Stimulated activated CD8-positive, alpha-beta memory T cell treated with anti-CD3 and anti-CD28 coated beads, Interleukin-7, amount 100 ng/mL, for 48 hours (primary cell): ENCODE data around the gene LRRC4.

ENCODE experiments used
- DNase-seq, 2 donors: peaks; one replicate each; pipeline ENCODE4 v3.0.0-alpha.2; 2020; ENCODE audit warnings: low read depth in 1 of 2; ENCODE audit errors: extremely low read depth in 1 of 2

Gene LRRC4

GRCh38 chr7:128008141-128008540, 23.1 kb downstream of the LRRC4 start:
- no peak for DNase-seq

DNA sequence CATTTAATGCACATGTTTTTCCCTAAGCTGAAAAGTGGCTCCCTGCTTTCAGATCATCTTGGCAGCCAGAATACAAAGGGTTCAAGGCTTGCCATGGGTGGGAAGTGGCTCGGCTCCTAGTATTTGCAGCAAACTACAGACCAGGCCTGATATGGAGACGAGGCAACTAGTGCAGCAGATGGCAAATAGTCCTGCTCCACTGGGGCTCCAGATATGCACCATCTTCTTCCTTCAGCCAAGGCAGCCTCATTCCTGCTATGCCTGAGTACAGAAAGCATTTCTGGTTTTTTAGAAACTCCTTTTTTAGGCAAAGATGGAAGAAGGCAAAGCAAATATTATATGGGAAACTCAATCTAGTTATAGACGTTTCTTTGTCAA, 23.9 kb downstream of the LRRC4 start:
- no peak for DNase-seq

DNA sequence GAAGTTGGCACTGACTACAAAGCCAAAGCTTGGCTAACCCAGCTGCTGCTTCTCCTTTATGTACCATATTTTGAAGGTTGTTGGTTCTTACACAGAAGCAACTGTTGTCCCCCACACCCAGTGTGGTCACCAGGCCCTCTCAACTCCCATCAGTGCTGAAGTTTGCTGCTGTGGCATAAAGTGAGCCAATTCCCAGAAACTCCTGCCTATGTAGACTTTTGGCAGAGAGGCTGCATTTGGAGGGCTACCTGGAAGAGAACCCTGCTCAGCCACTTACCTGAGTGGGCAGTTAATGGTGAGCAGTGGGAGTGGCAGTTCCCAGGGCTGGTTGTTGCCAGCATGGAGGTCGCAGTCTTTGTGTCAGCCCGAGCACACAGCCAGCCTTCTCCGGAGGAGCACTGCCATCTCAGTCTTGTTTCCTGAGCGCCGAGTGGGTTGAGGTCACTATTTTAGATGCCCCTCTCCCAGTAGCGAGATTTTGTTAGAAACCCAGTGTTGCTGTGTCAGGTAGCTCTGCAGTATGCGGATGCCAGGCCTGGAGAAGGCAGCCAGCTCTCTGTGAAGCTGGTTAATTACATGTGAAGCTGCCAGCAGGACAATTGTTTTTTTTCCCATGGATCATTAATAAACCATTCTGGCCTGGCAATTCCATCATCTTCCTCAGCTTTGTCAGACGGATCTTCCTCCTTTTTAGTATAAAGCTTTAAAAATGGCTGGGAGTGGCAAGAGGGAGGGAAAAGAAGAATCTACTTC, 24.5 kb downstream of the LRRC4 start:
- no peak for DNase-seq

DNA sequence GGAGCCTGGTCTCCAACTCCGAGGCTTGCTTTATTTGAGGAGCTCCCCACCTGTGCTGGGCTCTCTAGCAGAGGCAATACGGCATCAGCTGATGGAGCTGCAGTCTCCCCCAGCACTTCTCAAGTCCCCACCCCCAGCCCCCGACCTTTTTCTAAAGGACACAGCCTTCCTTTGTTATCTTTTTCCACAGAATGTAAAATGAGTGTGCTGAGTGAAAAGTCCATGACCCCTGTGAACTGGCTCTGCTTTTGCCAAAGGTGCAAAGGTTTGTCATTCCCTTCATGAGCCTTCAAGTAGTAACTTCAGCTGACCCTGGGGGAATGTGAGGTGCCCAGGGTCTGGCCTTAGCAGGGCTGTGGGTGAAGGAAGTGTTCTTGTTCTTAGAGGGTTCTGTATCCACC, 25.5 kb downstream of the LRRC4 start:
- DNase-seq: no peak

DNA sequence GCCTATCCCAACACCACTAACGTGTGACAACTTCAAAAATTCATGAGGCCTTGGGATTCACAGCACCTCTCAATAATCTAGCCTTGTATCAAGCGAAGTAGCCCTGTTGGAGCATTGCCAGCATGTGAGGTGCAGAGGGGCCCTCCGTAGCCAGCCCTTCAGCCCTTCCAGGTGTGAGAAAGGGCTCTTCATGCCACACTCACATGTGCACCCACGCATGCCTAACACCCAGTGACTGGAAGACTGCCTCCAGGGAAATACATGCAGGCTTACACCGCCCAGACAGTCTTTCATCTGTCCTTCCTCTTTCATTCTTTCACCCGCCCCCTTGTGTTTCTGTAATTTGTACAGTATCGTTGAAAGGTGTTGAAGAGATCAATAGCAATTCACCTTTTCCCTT, 26.1 kb downstream of the LRRC4 start:
- no peak for DNase-seq

DNA sequence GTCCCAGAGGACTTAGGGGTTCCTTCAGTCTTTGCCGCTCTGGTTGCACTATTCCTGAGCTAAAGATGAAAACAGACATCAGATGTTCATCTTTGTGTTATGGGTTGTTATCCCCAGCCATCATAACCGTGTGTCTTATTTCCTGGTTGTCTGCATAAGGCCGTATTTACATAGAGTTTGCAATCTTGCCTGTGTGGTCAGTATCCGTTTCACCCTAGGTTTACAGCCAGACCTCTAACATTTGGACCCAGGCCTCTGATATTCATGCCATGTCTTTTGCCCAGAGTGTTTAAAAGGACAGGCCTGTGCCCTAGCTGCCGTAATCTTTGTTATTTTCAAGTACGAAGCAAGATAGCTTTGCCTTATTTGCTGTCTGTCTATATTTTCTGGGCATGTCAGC, 26.6 kb downstream of the LRRC4 start:
- DNase-seq: no peak

GRCh38 chr7:128003787-128004186, 27.4 kb downstream of the LRRC4 start:
- no peak for DNase-seq

DNA sequence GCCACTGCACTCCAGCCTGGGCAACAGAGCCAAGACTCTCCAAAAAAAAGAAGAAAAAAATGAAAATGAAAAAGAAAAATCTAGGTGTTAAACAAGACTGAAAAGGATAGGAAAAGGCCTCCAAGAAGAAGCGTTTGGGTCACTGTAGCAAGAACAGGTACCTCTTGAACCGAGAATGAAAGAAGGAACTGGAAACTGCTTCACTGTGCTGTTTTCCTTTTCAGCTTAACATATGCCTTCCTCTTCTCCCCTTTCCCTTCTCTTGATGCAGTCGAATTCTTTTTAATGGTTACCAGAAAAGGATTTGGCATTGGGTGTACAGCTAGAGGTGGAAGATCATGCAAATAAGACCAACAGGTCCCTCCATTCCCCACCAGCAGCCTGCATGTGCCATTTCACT, 28.1 kb downstream of the LRRC4 start:
- no peak for DNase-seq

DNA sequence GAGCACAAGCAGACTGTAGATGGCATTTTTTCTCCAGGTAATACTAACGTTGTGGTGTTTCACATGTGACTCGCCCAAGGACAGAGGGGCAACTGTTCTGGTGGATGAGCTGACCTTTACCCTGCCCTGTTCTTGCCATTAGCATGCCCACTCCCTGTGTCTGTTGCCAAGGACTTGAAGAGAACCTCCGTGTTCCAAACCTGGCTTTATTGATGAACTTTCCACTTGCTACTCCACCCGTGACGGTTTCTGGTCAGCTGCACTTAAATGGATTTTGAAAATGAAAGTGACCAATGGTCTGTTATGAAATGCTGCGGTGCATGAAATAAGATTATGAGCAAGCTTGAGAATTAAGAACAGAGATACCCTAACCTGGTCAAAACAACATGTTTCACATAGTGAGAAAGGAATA, 30.4 kb downstream of the LRRC4 start:
- no peak for DNase-seq

DNA sequence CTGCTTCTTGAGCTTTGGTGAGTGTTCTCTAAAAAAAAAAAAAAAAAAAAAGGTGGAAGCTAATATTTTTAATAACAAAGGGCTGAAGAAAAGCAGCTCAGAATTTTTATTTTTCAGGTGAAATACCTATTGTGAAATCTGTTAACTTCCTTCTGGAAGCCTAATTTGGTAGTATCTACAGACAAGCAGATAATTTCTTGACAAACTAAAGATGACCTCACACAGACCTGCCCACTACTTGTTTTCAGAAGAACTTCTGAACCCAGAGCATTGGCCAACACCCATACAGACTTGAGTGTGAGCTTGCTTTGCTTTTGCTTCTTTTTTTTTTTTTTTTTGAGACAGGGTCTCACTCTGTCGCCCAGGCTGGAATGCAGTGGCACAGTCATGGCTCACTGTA, 31.2 kb downstream of the LRRC4 start:
- DNase-seq: no peak

DNA sequence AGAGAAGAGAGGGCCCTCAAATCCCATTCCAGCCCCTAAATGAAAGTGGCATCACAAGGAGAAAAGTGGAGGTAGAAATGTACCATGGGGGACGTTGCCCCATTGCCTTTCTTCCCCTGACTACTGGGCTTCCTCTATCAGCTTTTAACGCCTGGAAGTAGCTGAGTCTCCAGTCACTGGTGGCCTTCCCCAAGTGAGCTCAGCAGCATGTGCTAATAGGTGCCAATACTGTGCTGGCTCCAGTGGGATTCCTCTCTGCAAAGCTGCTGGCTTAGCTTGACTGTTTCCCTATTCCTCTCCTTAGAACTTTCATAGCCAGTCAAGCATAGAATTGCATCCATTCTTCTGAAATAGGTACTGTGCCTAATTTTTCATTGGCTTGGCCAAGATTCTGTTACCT, 32.6 kb downstream of the LRRC4 start:
- DNase-seq: no peak

GRCh38 chr7:127997226-127997922, 33.9 kb downstream of the LRRC4 start:
- no peak for DNase-seq

GRCh38 chr7:127996253-127997071, 34.8 kb downstream of the LRRC4 start:
- no peak for DNase-seq

DNA sequence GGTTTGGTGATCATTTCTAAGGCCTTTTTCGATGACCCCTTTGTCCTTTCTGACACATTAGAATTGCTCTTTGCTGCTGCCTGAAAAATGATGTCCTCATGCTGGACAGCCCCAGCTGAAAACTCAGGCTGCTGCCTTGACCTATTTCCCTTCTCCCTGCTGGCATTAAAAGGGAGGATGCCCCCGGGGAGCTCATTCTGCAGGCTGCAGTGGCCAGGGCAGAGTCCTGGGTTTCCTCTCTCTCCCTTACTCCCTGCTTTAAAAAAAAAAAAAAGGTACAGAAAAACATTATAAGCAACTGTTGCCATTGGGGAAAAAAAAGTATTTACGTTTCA, 35.4 kb downstream of the LRRC4 start:
- DNase-seq: no peak

GRCh38 chr7:127995156-127995880, 35.9 kb downstream of the LRRC4 start:
- no peak for DNase-seq

GRCh38 chr7:127993987-127994386, 37.2 kb downstream of the LRRC4 start:
- no peak for DNase-seq

DNA sequence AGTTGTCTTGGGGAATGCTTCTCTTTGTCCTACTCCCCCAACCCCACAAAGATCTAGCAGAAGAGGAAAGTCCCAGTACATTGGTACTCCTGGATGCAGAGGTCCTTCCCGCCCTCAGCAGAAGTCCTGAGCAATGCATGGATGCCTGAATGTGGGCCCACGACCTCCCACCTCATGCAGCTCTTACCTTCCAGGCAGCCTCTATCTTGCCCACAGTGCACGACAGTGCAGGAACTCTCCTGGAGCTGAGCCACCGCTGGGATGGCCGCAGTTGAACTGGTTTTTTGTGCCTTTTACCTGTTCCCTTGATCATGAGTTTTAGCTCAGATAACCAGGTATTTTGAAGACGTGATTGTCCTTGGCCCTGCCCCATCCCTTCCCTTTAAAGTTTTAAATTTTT, 37.9 kb downstream of the LRRC4 start:
- no peak for DNase-seq

GRCh38 chr7:127988751-127989150, 42.5 kb downstream of the LRRC4 start:
- DNase-seq: no peak

DNA sequence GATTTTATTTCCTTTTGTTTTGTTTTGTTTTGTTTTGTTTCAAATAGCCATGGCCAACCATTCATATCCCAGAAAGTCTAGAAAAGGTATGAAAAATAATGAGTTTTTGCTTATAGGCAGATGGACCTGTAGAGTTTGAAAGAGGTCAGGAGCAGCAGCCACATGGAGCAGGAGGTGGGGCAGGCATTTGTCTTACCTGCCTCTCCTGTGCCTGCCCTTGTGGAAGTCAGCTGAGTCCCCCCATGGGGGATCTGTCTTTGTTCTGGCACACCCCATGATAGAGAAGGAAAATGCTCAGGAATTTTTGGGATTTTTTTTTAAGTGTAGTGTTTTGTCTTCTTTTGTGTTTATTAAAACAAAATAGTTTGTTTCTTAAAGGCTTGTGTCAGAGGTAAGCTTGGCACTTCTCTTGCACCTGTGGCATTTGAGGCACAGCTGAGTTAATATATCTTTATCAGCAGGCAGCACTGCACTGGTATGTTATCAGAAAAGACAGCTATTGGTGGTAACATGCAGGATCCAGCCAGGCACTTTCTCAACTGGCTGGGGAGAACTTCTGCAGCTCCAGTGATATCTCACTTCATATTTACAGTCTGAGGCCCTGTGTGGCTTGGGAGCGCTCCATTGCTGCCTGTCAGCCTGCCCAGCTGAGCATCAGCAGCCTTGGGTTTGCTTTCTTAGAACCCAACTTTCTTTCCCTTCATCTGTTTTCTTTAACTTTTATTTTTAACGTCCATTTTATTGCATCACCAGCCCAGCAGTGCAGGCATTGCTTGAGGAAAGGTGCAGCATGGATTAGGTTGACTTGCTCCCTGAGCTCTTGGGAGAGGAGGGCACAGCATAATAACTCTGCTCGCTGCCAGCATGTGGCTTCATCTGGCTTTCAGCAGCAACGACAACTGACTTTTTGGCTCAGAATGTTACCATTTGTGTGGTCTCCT, 44.4 kb downstream of the LRRC4 start:
- no peak for DNase-seq

DNA sequence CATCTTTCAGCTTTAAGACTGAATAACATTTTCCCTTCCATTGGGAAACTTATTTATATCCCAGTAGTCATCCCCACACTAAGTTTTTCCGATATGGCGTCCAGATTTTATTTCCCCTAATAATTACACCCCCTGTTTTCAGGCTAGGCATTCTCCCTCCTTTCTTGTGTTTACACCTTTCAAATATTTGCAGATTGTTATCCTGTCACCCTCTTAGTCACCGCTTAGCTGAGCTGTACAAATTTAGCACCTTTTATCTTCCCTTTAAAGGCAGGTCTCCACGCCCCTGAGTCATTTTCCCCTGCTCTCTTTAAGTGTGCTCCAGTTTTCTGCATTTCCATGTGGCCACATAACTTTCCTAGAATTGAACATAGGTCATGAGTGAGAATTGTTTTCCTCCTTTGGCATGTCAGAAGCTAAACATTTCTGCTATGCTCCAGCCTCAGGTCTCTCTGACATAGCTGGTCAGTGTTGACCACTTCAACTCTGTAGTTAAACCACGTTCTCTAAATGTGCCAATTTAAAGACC, 47.4 kb downstream of the LRRC4 start:
- DNase-seq: peak in 1 of 2 donors; percentile 4
